ENCODE measurements around the gene WFS1. TPM values are rescaled to one million over a fixed set of nuclear protein-coding genes. Genes with fewer than 3 reads are reported as not detected.
A peak's percentile ranks its signal among the peaks of the same experiment; 100 is the strongest.

The WFS1 gene
- total and polyA plus RNA-seq, 10 donors: 4.9 to 62.2 (median 34.8) TPM

DNA sequence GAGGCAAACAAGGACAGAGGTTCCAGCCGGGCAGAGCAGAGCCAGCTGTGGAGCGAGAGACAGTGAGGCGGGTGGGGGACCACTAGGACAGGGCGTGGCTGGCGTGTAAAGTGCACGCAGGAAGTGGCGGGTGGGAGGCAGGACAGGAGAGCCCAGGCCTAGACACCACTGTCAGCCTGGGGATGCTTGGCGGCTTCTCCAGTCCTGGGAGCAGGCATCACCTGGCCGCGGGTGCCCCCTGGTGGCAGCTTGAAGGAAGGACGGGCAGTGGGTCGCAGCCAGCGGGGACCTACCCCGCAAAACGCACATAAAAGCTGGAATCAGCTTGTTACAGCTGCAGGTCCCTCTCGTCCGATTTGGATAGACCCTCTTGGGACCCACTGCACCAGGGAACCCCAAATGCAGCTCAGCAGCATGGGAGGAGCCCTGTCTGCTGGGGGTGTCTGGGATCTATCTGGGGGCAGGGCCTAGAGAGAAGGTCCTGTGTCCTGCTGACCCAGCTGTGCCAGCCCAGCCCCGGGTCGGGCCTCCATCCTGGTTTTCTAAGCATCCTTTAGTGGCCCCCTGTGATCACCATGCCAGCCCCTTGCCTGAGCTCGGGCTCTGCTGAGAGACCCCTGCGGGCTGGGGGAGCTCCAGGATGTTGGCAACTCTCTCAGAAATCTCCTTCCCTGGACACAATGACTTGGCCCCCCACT is 57.7 kb downstream of the WFS1 start:
- 14 to 21% (median 17%) methylated on average over 18 to 21 of the region's 21 CpGs for WGBS, 5 donors

GRCh38 chr4:6328526-6328925 is 58.9 kb downstream of the WFS1 start:
- Histone ChIP-seq H3K9me3 (peaks cover 0 to 7% (median 0%) of the 10 kb centered on the region in 8 donors), H3K4me1 (peaks cover 0 to 34% (median 24%) of the 10 kb centered on the region in 6 donors), H3K36me3 (no peaks in the 10 kb centered on the region), H3K27ac (no peak overlapping the region), H3K4me3 (no peak overlapping the region), H3K27me3 (replicated peaks in 1 of 7) (peaks cover 0 to 87% (median 15%) of the 10 kb centered on the region in 7 donors)
- intact Hi-C loops (cut with DNase I; ENCODE audit: low total_unique reads): loop anchor here (5.0 to 10.0 kb wide), 2 partner anchors 76 to 334 kb away; no protein-coding TSS in a partner anchor
- TF ChIP-seq POLR2AphosphoS5 (IDR thresholded peaks at IDR 0.05) (no peak), CTCF (IDR thresholded peaks at IDR 0.05 in 8 of 11, conservative IDR thresholded peaks at IDR 0.05 in 3 of 11) (no peak), POLR2A (IDR thresholded peaks at IDR 0.05) (no peak)
- no peak for DNase-seq
- WGBS, 5 donors: 64 to 76% (median 70%) methylated on average over 8 of the region's 8 CpGs

More for the DNA sequence above, 57.7 kb downstream of the WFS1 start:
- intact Hi-C loops (cut with DNase I; ENCODE audit: low total_unique reads): loop anchor here (5.0 to 10.0 kb wide), 2 partner anchors 75 to 333 kb away; no protein-coding TSS in a partner anchor
- peak in 2 of 3 donors; percentile 18 to 47 for TF ChIP-seq POLR2AphosphoS5 (IDR thresholded peaks at IDR 0.05)
- TF ChIP-seq CTCF (IDR thresholded peaks at IDR 0.05 in 8 of 11, conservative IDR thresholded peaks at IDR 0.05 in 3 of 11): peak; percentile 86 to 98 (median 96)
- no peak for TF ChIP-seq POLR2A (IDR thresholded peaks at IDR 0.05)
- H3K36me3 ChIP-seq: no peaks in the 10 kb centered on the region
- peaks cover 0 to 14% (median 0%) of the 10 kb centered on the region in 8 donors for H3K9me3 ChIP-seq
- H3K27ac ChIP-seq: no peak overlapping the region
- peak; percentile 95 for DNase-seq
- no peak overlapping the region for H3K4me3 ChIP-seq
- H3K4me1 ChIP-seq: peaks cover 0 to 34% (median 24%) of the 10 kb centered on the region in 6 donors
- H3K27me3 ChIP-seq (replicated peaks in 1 of 7): peaks cover 0 to 82% (median 15%) of the 10 kb centered on the region in 7 donors

DNA sequence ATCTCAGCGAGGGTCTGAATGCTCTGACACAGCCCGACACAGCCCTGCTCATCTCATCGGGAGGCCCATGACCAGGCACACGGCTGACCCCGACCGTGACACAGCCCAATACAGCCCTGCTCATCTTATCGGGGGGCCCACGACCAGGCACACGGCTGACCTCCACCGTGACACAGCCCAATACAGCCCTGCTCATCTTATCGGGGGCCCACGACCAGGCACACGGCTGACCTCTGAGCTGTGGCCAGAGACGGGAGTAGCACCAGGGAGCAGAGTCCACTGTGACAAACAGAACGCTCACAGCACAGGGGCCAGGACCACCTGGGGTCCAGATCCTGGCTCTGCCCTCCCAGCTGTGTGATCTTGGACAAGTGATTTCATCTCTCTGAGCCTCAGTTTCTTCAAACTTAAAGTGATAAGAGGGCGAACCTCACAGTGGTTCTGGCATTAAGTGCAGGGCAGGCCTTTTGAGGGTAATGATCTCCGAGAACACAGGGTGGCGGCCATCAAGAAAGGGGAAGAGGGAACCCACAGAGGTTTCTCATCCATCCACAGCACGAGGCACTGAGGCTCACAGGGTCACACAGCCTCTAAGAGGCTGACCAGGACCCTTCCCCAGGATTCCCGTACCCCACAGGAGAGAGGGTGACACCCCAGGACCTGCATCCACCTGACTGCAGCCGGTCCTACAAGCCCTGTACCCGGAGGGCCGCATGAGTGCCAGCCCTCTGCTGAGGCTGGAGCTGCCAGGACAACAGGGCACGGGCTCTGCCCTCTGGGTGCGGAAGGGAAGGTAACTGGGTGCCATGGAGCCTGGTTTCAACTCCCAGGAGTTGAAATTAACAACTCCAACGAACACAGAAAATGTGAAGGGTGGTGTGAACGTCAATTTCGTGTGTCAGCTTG is 60.1 kb downstream of the WFS1 start:
- peaks cover 0 to 89% (median 15%) of the 10 kb centered on the region in 7 donors for H3K27me3 ChIP-seq (replicated peaks in 1 of 7)
- no peaks in the 10 kb centered on the region for H3K36me3 ChIP-seq
- peaks cover 0 to 15% (median 6%) of the 10 kb centered on the region in 8 donors for H3K9me3 ChIP-seq
- peaks cover 0 to 27% (median 20%) of the 10 kb centered on the region in 6 donors for H3K4me1 ChIP-seq
- intact Hi-C loops (cut with DNase I; ENCODE audit: low total_unique reads): loop anchor here (5.0 to 10.0 kb wide), 3 partner anchors 77 to 335 kb away; no protein-coding TSS in a partner anchor
- H3K27ac ChIP-seq: no peak overlapping the region
- no peak for TF ChIP-seq CTCF (IDR thresholded peaks at IDR 0.05 in 8 of 11, conservative IDR thresholded peaks at IDR 0.05 in 3 of 11)
- TF ChIP-seq POLR2A (IDR thresholded peaks at IDR 0.05): no peak
- no peak for TF ChIP-seq POLR2AphosphoS5 (IDR thresholded peaks at IDR 0.05)
- H3K4me3 ChIP-seq: no peak overlapping the region
- no peak for DNase-seq
- WGBS, 5 donors: 60 to 82% (median 76%) methylated on average over 13 to 28 of the region's 28 CpGs
